ENCODE measurements around the gene RPRD1A.

DNA sequence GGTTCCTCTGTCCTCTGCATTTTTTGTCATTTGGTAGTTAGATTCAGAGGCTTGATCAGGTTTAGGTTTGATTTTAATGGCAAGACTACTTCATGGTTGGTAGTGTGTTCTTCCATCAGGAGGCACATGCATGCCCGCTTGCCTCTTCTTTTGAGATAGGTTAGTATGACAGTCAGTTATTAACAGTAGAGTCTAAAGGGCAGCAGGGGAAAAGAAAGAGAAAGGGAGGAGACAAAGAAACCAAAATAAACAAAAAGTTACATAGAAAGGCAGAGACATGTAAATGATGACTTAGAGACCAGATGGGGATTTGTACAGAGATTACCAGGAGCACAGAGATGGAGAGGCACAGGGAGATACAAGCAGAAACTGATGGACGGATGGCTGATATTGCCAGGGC lies 105.0 kb downstream of the RPRD1A start:
- TF ChIP-seq, protein P1, sequence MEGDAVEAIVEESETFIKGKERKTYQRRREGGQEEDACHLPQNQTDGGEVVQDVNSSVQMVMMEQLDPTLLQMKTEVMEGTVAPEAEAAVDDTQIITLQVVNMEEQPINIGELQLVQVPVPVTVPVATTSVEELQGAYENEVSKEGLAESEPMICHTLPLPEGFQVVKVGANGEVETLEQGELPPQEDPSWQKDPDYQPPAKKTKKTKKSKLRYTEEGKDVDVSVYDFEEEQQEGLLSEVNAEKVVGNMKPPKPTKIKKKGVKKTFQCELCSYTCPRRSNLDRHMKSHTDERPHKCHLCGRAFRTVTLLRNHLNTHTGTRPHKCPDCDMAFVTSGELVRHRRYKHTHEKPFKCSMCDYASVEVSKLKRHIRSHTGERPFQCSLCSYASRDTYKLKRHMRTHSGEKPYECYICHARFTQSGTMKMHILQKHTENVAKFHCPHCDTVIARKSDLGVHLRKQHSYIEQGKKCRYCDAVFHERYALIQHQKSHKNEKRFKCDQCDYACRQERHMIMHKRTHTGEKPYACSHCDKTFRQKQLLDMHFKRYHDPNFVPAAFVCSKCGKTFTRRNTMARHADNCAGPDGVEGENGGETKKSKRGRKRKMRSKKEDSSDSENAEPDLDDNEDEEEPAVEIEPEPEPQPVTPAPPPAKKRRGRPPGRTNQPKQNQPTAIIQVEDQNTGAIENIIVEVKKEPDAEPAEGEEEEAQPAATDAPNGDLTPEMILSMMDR (IDR thresholded peaks at IDR 0.05; ENCODE audit: insufficient read depth, low read length), result no peak
- TF ChIP-seq SPI1 (IDR thresholded peaks at IDR 0.05; ENCODE audit: borderline replicate concordance, low read depth), result no peak
- TF ChIP-seq POLR2AphosphoS5 (IDR thresholded peaks at IDR 0.05; ENCODE audit: low read depth), result no peak
- TF ChIP-seq, protein P2, sequence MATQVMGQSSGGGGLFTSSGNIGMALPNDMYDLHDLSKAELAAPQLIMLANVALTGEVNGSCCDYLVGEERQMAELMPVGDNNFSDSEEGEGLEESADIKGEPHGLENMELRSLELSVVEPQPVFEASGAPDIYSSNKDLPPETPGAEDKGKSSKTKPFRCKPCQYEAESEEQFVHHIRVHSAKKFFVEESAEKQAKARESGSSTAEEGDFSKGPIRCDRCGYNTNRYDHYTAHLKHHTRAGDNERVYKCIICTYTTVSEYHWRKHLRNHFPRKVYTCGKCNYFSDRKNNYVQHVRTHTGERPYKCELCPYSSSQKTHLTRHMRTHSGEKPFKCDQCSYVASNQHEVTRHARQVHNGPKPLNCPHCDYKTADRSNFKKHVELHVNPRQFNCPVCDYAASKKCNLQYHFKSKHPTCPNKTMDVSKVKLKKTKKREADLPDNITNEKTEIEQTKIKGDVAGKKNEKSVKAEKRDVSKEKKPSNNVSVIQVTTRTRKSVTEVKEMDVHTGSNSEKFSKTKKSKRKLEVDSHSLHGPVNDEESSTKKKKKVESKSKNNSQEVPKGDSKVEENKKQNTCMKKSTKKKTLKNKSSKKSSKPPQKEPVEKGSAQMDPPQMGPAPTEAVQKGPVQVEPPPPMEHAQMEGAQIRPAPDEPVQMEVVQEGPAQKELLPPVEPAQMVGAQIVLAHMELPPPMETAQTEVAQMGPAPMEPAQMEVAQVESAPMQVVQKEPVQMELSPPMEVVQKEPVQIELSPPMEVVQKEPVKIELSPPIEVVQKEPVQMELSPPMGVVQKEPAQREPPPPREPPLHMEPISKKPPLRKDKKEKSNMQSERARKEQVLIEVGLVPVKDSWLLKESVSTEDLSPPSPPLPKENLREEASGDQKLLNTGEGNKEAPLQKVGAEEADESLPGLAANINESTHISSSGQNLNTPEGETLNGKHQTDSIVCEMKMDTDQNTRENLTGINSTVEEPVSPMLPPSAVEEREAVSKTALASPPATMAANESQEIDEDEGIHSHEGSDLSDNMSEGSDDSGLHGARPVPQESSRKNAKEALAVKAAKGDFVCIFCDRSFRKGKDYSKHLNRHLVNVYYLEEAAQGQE (IDR thresholded peaks at IDR 0.05; ENCODE audit: insufficient replicate concordance, low read depth), result no peak

All from HL-60 (cell line).